IPS-20b (cell line): ENCODE data around the gene UFSP2.
A peak's percentile ranks its signal among the peaks of the same experiment; 100 is the strongest.

Experiments used
- H3K27ac ChIP-seq: one replicate; pipeline ENCODE4 v1.5.1; 2013; ENCODE audit warnings: low read length
- H3K27me3 ChIP-seq: 2 replicates; pipeline ENCODE4 v1.6.1; 2013; ENCODE audit warnings: mild to moderate bottlenecking, low read length, inconsistent platforms; ENCODE audit not compliant: insufficient read depth
- H3K36me3 ChIP-seq: 2 replicates; pipeline ENCODE4 v1.6.1; 2013; ENCODE audit warnings: low read depth, mild to moderate bottlenecking, inconsistent platforms, low read length, moderate library complexity; ENCODE audit not compliant: insufficient read depth
- H3K4me1 ChIP-seq: 2 replicates; pipeline ENCODE4 v1.6.1; 2013; ENCODE audit warnings: mild to moderate bottlenecking, control low read depth, inconsistent platforms, low read length, moderate library complexity; ENCODE audit not compliant: insufficient read depth
- H3K4me3 ChIP-seq: 2 replicates; pipeline ENCODE4 v1.5.1; 2013; ENCODE audit warnings: mild to moderate bottlenecking, low read length, inconsistent platforms
- H3K9ac ChIP-seq: 2 replicates; pipeline ENCODE4 v1.6.1; 2013; ENCODE audit warnings: low read depth, mild to moderate bottlenecking, inconsistent platforms, low read length, moderate library complexity
- H3K9me3 ChIP-seq: 2 replicates; pipeline ENCODE4 v1.6.1; 2013; ENCODE audit warnings: mild to moderate bottlenecking, low read depth, low read length, inconsistent platforms; ENCODE audit not compliant: insufficient read depth

The UFSP2 gene

GRCh38 chr4:185421366-185422124 lies 4.2 kb downstream of the UFSP2 start:
- Histone ChIP-seq H3K4me1 (peaks cover 7% of the 10 kb centered on the region), H3K9me3 (no peaks in the 10 kb centered on the region), H3K27ac (no peak overlapping the region), H3K4me3 (no peak overlapping the region), H3K9ac (no peak overlapping the region), H3K27me3 (no peaks in the 10 kb centered on the region), H3K36me3 (peaks cover 17% of the 10 kb centered on the region; the same call in 1 of the 2 replicates)

- H3K9me3 ChIP-seq = no peaks in the 10 kb centered on the region
- H3K36me3 ChIP-seq = peaks cover 46% of the 10 kb centered on the region
- no peak overlapping the region for H3K4me3 ChIP-seq
- H3K4me1 ChIP-seq = no peaks in the 10 kb centered on the region
- no peak overlapping the region for H3K27ac ChIP-seq
- H3K9ac ChIP-seq = no peak overlapping the region
- H3K27me3 ChIP-seq = no peaks in the 10 kb centered on the region
Observed at GRCh38 chr4:185416955-185417354, 8.8 kb downstream of the UFSP2 start.

GRCh38 chr4:185412412-185412811 lies 13.4 kb downstream of the UFSP2 start:
- no peak overlapping the region for H3K9ac ChIP-seq
- H3K27me3 ChIP-seq = no peaks in the 10 kb centered on the region
- H3K4me1 ChIP-seq = no peaks in the 10 kb centered on the region
- H3K9me3 ChIP-seq = no peaks in the 10 kb centered on the region; the same call in 1 of the 2 replicates
- H3K27ac ChIP-seq = no peak overlapping the region
- H3K36me3 ChIP-seq = peaks cover 59% of the 10 kb centered on the region
- no peak overlapping the region for H3K4me3 ChIP-seq

GRCh38 chr4:185411849-185412248 lies 13.9 kb downstream of the UFSP2 start:
- Histone ChIP-seq H3K27me3 (no peaks in the 10 kb centered on the region), H3K36me3 (peaks cover 55% of the 10 kb centered on the region), H3K4me3 (no peak overlapping the region), H3K9me3 (no peaks in the 10 kb centered on the region; the same call in 1 of the 2 replicates), H3K4me1 (no peaks in the 10 kb centered on the region), H3K9ac (no peak overlapping the region), H3K27ac (no peak overlapping the region)

GRCh38 chr4:185408432-185408831 lies 17.3 kb downstream of the UFSP2 start:
- Histone ChIP-seq H3K27ac (no peak overlapping the region), H3K36me3 (peaks cover 45% of the 10 kb centered on the region), H3K9me3 (no peaks in the 10 kb centered on the region; the same call in 1 of the 2 replicates), H3K27me3 (no peaks in the 10 kb centered on the region), H3K4me3 (no peak overlapping the region), H3K4me1 (no peaks in the 10 kb centered on the region), H3K9ac (no peak overlapping the region)

GRCh38 chr4:185405296-185405999 lies 20.3 kb downstream of the UFSP2 start:
- Histone ChIP-seq H3K27me3 (no peaks in the 10 kb centered on the region), H3K4me3 (no peak overlapping the region), H3K27ac (no peak overlapping the region), H3K9me3 (no peaks in the 10 kb centered on the region; the same call in 1 of the 2 replicates), H3K4me1 (no peaks in the 10 kb centered on the region), H3K9ac (no peak overlapping the region), H3K36me3 (peaks cover 56% of the 10 kb centered on the region)

- H3K36me3 ChIP-seq = peaks cover 64% of the 10 kb centered on the region
- no peak overlapping the region for H3K27ac ChIP-seq
- H3K9ac ChIP-seq = no peak overlapping the region
- H3K4me1 ChIP-seq = no peaks in the 10 kb centered on the region
- no peak overlapping the region for H3K4me3 ChIP-seq
- no peaks in the 10 kb centered on the region for H3K27me3 ChIP-seq
- H3K9me3 ChIP-seq = no peaks in the 10 kb centered on the region
Observed at GRCh38 chr4:185404031-185404430, 21.7 kb downstream of the UFSP2 start.

GRCh38 chr4:185399466-185399865 lies 26.3 kb downstream of the UFSP2 start:
- Histone ChIP-seq H3K4me3 (no peak overlapping the region), H3K27me3 (peaks cover 11% of the 10 kb centered on the region; the same call in 1 of the 2 replicates), H3K4me1 (no peaks in the 10 kb centered on the region; the same call in 1 of the 2 replicates), H3K27ac (no peak overlapping the region), H3K36me3 (peaks cover 43% of the 10 kb centered on the region), H3K9ac (no peak overlapping the region), H3K9me3 (no peaks in the 10 kb centered on the region)

- Histone ChIP-seq H3K36me3 (peaks cover 43% of the 10 kb centered on the region), H3K4me3 (no peak overlapping the region), H3K9me3 (no peaks in the 10 kb centered on the region), H3K9ac (no peak overlapping the region), H3K27ac (no peak overlapping the region), H3K27me3 (peaks cover 11% of the 10 kb centered on the region; the same call in 1 of the 2 replicates), H3K4me1 (no peaks in the 10 kb centered on the region; the same call in 1 of the 2 replicates)
Observed at GRCh38 chr4:185398618-185399017, 27.1 kb downstream of the UFSP2 start.

- H3K9ac ChIP-seq = peak within 1 kb of the TSS; percentile 74
- H3K27me3 ChIP-seq = peaks cover 11% of the 10 kb centered on the region; the same call in 1 of the 2 replicates
- H3K36me3 ChIP-seq = peaks cover 32% of the 10 kb centered on the region
- no peaks in the 10 kb centered on the region; the same call in 1 of the 2 replicates for H3K4me1 ChIP-seq
- H3K27ac ChIP-seq = no peak within 1 kb of the TSS
- no peaks in the 10 kb centered on the region for H3K9me3 ChIP-seq
- peak within 1 kb of the TSS; percentile 86 for H3K4me3 ChIP-seq
Observed at GRCh38 chr4:185396724-185397385, 28.9 kb downstream of the UFSP2 start, which contains the start of gene ANKRD37. Gene ANKRD37 (plus strand): TSS chr4:185396841. CDS start chr4:185396924, 83 bp downstream.

GRCh38 chr4:185395956-185396723 lies 29.6 kb downstream of the UFSP2 start:
- H3K4me1 ChIP-seq = no peaks in the 10 kb centered on the region; the same call in 1 of the 2 replicates
- peak overlapping the region; percentile 86 for H3K4me3 ChIP-seq
- peak overlapping the region; percentile 10; the same call in 1 of the 2 replicates for H3K9ac ChIP-seq
- peaks cover 25% of the 10 kb centered on the region for H3K36me3 ChIP-seq
- peaks cover 11% of the 10 kb centered on the region; the same call in 1 of the 2 replicates for H3K27me3 ChIP-seq
- H3K9me3 ChIP-seq = no peaks in the 10 kb centered on the region
- no peak overlapping the region for H3K27ac ChIP-seq
